HG03045 (cell line): Measurements from ENCODE around the gene SLC10A6.
"Not testable (repeated sequence)": the region's sequence is repeated elsewhere in the genome, so short reads cannot be mapped to it uniquely, and the experiment has no call there.

Source experiments
- ATAC-seq: cut with Tn5 transposase; IDR thresholded peaks from one replicate; pipeline ENCODE4 v1.9.1; 2021; ENCODE audit warnings: mild to moderate bottlenecking, moderate library complexity; ENCODE audit not compliant: unreplicated experiment

SLC10A6 gene

GRCh38 chr4:86848732-86849619 lies at the start of gene SLC10A6:
Gene SLC10A6 (minus strand): TSS chr4:86849384. CDS start chr4:86849115, 269 bp downstream.
- ATAC-seq = no peak

- ATAC-seq = no peak
Observed at GRCh38 chr4:86898562-86898961, 49.4 kb upstream of the SLC10A6 start.

DNA sequence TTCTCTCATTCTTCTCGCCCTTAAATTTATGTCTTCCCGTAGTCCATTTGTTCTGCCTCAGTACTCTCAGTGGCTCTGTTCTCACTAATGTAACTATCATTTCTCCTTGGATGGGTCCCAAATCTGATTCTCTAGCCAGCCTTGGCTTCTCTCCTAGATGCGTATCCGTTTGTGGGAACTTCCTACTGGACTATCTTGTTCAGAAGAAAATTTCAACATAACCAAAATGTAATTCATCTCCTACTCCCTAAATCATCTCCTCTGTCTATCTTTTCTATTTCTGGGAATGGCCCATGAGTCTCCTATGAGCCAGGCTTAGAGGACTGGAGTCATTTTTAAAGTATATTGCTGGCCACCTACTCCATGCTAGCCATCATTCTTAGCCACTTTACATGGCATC lies 47.4 kb upstream of the SLC10A6 start:
- no peak for ATAC-seq

GRCh38 chr4:86895692-86896488 lies 46.7 kb upstream of the SLC10A6 start:
- peak; percentile 46 for ATAC-seq

GRCh38 chr4:86894455-86894854 lies 45.3 kb upstream of the SLC10A6 start:
- ATAC-seq = no peak

DNA sequence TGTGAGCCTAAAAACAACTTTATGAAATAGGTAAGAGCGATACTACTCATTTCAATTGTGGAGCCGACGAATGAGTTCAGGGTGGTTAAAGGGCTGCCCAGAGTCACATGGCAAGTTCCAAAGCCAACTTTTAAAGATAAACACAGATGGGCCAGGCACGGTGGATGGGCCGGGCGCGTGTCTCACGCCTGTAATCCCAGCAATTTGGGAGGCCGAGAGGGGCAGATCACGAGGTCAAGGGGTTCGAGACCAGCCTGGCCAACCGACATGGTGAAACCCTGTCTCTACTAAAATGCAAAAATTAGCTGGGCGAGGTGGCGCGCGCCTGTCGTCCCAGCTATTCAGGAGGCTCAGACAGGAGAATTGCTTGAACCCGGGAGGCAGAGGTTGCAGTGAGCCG lies 44.0 kb upstream of the SLC10A6 start:
- ATAC-seq = no peak

GRCh38 chr4:86892636-86892960 lies 43.4 kb upstream of the SLC10A6 start:
- ATAC-seq = peak; percentile 18

- ATAC-seq = peak; percentile 52
Observed at GRCh38 chr4:86891762-86892635, 42.8 kb upstream of the SLC10A6 start, which contains the start of gene C4orf36. Gene C4orf36 (minus strand): TSS chr4:86892422. CDS start chr4:86891520, 902 bp downstream.

DNA sequence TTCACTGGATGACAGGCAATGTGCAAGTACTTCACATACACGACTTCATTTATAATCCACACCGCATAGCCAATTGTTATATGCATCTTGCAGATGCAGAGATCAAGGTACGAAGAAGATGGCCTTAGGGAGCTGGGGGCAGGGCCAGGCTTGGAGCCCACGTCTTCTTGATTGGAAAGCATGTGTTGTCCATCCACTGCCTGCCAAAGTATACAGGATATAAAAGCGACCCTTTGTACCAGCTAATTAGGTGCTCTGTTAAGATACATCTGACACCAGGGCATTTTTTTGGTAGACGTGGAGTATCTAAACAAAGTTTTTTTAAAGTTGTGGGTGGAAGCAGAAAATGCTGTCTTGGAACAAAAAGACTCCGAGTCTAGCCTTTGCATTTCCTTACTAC lies 41.6 kb upstream of the SLC10A6 start:
- no peak for ATAC-seq

- no peak for ATAC-seq
Observed at GRCh38 chr4:86879641-86880040, 30.5 kb upstream of the SLC10A6 start.

- no peak for ATAC-seq
Observed at GRCh38 chr4:86878640-86879039, 29.5 kb upstream of the SLC10A6 start.

- ATAC-seq = no peak
Observed at GRCh38 chr4:86876894-86877685, 27.9 kb upstream of the SLC10A6 start.

DNA sequence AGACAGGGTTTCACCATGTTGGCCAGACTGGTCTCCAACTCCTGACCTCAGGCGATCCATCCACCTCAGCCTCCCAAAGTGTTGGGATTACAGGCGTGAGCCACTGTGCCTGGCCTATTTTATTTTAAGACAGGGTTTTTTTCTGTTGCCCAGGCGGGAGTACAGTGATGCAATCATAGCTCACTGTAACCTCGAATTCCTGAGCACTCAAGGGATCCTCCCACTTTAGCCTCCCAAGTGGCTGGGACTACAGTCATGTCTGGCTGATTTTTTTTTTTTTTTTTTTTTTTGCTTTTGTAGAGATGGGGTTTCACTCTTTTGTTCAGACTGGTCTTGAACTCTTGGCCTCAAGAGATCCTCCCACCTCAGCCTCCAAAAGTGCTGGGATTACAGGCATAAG lies 26.3 kb upstream of the SLC10A6 start:
- ATAC-seq = not testable (repeated sequence)

DNA sequence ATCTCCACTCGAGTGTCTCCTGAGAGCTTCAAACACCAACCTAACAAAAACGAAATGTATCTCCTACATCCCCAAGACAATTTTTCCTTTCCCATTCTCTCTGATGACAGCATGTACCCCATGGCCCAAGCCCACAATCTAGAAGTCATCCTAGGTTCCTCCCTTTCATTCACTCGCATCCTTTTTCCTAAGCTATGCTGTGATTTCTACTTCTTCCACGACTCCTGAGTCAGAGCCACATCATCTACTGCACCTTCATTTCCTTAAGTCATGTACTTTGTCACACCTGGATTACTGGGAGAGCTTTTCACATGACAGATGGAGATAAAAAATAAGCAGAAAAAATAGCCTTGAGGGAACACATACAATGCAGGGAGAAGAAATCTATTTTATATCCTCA lies 23.0 kb upstream of the SLC10A6 start:
- no peak for ATAC-seq

GRCh38 chr4:86870442-86871069 lies 21.4 kb upstream of the SLC10A6 start:
- no peak for ATAC-seq

GRCh38 chr4:86857341-86858052 lies 8.3 kb upstream of the SLC10A6 start:
- no peak for ATAC-seq

GRCh38 chr4:86856896-86857295 lies 7.7 kb upstream of the SLC10A6 start:
- no peak for ATAC-seq

- no peak for ATAC-seq
Observed at GRCh38 chr4:86855572-86855971, 6.4 kb upstream of the SLC10A6 start.

GRCh38 chr4:86853209-86853608 lies 4.0 kb upstream of the SLC10A6 start:
- no peak for ATAC-seq
